GM19463 (cell line): ENCODE measurements around the gene TOP3A.

ENCODE experiments used
- ATAC-seq: cut with Tn5 transposase; IDR thresholded peaks from one replicate; pipeline ENCODE4 v1.9.1; 2021; ENCODE audit warnings: mild to moderate bottlenecking, moderate library complexity; ENCODE audit not compliant: unreplicated experiment

TOP3A gene

DNA sequence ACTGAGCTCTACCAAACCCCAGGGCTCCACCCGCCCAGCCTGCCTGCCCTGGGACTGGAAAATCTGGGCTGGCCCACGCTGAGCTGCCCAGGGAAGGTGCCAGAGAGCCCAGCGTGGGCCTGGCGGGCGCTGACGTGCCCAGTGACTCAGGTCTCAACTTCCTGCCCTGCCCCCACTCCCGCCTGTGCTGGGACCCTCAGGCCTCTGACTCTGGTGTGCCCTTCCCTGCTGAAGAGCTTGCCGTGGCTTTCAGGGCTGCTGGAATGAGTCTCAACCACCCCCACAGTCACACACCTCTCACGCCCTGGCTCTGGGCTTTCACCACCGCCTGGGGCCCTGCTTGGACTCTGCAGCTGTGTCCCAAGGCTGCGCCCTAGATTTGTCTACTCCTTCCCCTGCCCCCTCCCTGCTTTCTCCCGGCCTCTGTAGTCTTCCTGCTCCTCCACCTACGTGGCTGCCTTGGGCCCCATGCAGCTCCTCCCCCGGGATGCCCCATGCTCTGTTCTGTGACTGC is 79.0 kb downstream of the TOP3A start:
- ATAC-seq, result no peak

DNA sequence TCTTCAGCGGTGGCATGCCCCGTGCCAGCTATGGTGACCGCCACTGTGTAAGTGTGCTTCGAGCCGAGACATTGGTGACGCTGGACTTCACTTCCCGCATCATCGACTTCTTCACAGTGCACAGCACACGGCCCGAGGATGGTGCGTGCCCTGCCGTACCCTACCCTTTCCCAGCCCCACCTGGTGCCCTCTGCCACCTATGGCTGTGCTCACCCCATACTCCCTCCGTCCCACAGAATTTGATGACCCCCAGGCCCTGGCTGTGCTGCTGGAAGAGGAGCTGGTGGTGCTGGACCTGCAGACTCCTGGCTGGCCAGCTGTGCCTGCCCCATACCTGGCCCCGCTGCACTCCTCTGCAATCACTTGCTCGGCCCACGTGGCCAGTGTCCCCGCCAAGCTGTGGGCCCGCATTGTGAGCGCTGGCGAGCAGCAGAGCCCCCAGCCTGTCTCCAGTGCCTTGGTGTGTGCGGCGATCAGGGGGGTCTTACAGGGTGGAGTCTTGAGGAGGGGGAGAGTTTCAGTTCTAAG is 79.9 kb downstream of the TOP3A start:
- ATAC-seq, result no peak

DNA sequence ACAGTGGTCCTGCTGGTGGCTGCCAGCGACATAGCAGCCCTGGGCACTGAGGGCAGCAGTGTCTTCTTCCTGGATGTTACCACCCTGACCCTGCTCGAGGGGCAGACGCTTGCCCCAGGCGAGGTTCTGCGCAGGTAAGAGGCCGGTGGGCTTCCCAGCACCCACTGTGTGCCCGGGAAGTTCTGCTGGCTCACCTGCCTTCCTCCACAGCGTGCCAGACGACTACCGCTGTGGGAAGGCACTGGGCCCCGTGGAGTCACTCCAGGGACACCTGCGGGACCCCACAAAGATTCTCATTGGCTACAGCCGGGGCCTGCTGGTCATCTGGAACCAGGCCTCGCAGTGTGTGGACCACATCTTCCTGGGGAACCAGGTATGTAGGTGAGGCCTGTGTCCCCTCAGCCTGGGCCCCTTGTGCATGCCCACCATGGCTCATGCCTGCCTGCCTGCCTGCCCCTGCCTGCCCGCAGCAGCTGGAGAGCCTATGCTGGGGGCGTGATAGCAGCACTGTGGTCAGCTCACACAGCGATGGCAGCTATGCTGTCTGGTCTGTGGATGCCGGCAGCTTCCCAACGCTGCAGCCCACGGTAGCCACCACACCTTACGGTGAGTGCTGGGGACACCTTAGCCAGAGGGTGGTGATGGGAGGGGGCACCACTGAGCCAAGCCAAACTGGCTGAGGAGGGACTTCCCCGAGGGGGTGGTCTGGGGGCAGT is 80.8 kb downstream of the TOP3A start:
- no peak for ATAC-seq

DNA sequence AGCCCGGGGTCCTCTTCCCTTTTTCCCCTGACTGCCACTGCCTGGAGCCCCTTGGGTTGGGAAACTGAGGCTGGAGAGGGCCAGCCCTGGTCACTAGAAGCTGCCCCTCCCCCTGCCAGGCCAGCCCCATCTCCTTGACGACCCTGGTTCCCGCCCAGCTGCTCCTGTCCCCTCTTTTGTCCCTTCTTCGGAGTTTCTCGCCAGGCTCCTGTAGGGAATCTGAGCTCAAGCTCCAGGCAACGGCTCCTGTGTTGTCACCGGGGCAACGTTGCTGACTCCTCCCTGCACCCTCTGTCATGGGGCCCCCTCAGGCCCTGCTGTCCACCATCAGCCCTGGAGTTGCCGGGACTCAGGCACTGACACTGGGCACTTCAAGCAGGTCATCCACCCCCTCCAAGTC is 83.6 kb downstream of the TOP3A start:
- ATAC-seq, result no peak

DNA sequence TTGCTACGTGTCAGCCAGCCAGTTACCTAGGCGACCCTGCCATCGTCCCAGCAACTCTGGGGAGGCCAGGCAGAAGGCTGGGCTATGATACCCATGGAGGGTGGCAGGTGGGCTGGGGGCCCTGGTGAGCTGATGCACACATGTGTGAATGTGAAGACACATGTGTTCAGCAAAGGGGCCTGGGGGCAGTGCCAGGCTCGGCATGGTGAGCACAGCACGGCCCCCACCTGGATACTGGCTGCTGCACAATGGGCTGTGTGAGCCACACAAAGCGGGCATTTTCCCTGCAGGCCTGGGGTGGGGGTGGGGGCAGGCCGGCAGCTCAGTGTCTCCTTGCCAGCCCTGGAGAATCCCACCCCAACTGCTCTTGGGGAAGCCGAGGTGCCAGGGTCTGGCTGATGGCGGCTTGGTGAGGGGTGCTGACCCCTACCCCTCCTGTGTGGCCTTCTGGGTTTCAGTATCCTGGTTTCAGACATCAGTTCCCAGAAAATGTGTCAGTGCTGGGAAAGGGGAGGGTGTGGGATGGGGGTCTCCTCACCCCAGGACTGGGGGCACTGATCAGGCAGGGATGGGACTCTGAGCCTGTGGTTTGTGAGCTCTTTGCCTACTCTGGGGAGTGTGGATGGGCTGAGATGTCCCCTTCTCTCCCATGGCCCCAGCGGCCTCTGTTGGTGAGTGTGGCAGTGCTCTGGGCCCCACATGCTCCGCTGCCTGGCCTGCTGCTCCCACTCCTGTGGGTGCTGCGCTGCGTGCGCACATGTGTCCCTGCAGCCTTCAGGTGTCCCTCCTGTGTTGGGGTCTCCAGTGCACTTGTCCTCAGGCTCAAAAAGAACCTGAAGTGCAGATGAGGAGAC is 84.3 kb downstream of the TOP3A start:
- ATAC-seq, result no peak

DNA sequence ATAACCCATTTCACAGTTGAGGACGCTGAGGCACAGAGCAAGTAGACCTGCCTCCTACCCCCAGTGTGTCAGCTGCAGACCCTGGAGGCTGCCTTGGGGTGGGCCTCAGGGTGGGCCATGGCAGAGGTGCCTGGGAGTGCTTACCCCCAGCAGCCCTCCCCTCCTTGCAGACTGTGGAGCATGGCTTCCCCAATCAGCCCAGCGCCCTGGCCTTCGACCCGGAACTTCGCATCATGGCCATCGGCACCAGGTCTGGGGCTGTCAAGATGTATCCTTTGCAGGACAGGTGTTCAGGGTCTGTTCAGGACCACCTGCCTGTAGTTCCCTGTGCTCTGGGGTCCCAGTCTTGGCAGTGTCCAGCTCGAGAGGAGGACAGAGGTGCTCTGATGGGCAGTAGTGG is 85.0 kb downstream of the TOP3A start:
- no peak for ATAC-seq

DNA sequence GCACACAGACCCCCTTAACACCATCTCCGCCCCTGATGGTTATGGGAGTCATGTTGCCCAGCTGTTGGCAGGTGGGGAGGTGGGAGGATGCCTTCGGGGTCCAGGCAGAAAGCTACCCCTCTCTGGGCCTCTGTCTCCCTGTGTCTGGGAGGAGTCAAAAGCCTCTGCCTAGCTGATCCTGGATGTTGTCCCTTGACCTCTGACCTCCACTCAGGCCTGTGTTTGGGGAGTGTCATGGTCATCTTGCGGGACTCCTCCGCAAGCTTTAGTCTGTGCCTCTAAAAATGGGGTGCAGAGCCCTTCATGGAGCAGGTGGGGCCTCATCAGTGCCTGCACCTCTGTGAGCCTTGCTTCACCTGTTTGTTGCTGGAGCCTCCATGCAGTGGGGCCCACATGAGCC is 85.5 kb downstream of the TOP3A start:
- ATAC-seq, result no peak

DNA sequence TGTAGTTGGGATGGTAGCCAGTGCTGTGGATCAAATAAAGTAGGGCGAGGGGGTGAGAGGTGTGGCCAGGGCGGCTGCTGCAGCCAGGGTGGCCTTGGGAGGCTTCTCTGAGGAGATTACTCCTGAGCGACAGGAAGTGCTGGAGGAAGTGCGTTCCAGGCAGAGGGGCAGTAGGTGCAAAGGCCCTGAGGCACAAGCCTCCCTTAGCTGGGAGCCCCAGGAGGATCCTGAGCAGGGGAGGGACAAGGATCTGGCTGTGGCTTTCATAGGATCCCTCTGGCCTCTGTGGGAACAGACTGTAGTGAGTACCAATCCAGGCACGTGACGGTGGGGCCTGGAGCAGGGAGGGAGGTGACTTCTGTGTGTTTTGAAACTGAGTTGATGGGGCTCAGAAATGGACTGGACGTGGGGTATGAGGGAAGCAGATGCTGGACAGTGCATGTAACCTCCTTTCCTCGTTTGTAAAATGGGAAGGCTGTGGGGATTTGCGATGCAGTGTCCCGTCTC is 86.6 kb downstream of the TOP3A start:
- no peak for ATAC-seq

DNA sequence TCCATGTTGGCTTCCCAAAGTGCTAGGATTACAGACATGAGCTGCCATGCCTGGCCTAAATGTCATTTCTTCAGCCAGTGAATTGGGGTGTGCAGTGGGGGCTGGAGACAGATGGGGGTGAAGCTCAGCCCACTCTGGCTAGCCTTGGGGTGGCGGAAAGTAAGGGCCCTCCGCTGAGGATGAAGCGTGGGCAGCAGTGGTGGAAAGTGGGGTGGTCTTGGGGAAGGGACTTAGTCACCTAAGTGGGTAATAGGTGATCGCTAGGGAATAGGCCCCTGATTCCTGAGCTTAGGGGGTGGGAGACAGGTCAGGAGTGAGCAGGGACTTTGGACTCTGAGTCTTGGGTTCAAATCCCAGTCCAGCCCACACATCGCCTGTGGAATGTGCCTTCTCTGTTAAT is 87.2 kb downstream of the TOP3A start:
- no peak for ATAC-seq

DNA sequence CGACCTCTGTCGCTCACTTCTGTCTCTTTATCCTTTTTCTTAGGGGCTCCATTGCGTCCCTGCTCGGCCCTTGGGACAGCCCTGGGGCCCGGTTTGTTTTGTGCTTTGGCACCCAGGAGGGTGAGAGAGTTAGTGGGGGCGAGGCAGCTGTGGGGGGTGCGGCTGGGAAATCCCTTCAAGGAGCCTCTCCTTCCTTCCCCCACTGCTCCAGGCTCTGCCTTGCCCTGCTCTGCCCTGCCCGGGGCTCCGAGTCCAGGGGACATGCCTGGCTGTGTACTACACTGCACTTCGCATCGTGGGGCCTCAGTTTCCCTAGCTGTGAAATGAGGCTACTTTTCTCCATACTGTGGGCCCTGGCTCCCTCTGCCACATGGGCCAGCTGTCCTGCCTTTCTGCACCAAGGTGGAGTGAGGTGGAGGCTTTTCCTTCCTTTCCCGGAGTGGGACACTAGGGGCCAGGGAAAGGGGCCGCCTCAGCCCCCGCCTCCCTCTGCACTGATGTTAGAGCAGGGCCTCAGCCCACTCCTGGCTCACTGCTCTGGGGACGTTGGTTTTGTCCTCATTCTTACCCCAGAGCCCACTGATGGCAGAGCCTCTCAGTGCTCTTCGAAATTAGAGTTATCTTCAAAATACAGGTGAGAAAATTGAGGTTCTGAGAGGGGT is 88.4 kb downstream of the TOP3A start:
- ATAC-seq, result no peak

DNA sequence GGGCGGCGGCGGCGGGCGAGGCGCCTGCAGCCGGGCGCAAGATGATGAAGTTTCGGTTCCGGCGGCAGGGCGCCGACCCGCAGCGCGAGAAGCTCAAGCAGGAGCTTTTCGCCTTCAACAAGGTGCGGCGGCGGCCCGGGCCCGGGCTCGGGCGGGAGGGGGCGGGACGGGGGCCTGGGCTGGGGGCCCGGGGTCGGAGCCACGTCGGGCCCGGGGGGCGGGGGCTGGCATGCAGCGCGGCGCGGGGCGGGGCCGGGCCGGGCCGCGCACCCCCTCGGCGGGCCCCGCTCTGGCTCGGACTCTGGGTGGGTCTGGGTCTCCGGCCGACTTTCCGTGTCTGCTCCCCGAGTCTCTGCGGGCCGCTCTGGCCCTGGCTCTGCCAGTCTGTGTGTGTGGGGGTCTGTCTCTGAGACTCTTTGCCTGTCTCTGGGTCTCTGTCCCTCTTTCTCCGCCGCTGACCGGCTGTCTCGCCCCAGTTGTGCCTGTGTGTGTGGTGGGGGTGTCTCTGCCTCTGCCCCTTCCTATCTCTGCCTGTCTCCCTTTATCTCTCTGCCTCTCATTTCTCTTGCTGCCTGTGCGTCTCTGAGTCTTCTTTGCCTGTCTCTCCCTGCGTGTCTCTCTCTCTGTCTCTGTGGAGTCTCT is 89.0 kb downstream of the TOP3A start:
- ATAC-seq, result peak; percentile 7

DNA sequence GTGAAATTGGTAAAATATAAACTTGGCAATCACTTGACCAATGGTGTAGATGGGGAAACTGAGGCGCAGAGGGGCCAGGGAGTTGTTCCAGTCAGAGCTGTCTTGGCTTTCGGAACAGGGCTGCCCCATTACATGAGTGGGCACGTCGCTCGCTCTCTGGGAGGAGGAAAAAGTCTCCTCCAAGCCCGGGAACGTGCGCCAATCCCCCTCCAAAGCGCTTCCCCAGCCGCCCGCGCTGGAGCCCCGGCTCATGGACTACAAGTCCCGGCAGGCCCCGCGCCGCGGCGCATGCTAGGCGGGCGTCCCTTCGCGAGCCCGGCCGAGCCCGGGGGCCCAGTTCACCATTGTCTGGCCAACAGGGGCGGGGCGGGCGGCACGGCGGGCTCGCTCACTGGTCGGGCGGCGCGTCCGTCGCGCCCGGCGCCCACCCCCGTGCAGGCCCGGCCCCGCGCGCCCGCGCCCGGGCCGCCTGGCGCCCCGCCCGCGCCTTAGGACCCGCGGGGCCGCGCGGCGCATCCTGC is 89.6 kb downstream of the TOP3A start, which contains the start of gene LLGL1:
Gene LLGL1 (plus strand): TSS at position 515 of the 521 bp plus-strand sequence. CDS start 48 bp downstream, outside the sequence.
- peak; percentile 98 for ATAC-seq

DNA sequence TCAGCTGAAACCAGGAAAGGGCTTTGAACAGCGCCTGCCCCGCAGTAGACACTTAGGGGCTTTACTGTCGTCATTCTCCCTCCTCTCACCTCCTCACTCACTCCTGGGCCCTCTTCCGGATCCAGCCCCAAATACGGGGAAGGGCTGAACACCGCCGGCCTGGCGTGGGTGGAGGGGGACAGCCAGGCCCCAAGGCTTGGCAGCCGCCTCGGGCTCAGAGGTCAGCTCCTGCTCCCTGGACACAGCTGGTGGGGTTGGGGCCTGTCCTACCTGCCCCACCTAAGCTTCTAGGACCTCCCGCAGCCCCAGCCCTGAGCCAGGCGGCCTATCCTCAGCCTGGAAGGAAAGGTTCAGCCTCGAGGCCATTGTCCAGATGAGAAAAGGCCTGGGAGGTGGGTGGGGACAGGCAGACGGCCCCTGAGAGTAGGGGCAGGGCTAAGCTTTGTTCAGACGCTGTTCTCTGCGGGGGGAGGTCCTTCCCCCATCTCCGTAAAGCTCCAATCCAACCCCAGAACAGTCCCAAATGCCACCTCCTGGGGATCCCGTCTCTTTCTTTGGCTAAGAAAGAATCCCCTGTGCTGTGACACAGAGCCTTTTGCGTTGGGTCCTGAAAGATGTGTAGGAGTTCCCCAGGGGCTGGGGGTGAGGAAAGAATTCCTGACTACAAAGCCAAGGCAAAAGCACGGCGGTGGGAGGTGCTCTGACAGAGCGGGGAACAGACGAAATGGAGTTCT is 90.2 kb downstream of the TOP3A start:
- no peak for ATAC-seq

DNA sequence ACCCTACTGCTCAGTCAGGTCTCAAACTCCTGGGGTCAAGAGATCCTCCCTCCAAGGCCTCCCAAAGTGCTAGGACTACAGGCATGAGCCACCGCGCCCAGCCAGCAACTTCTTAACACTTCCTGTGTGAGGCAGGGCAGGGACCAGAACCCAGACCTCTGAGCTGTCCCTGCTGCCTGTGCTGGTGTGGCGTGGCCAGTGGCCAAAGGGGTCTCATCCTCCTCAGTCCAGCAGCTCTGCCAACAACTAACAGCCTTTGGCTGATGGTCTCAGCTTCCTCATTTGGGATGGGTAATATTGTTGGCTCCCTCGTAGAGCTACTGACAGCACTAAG is 90.8 kb downstream of the TOP3A start:
- ATAC-seq, result no peak
